OCI-LY3 (cell line): ENCODE results near the gene SERGEF.

ENCODE experiments used
- H2AFZ ChIP-seq: fragments of 200-600, 300-600 bp; shearing (Covaris generic); 2 replicates; pipeline ENCODE4 v1.6.0; 2014; ENCODE audit warnings: antibody characterized with exemption, low read depth, low read length
- H3K27ac ChIP-seq: fragments of 200-600, 300-600 bp; sonication (generic); 2 replicates; pipeline ENCODE4 v1.5.1; 2014; ENCODE audit warnings: mild to moderate bottlenecking, low read length, moderate library complexity, mixed read lengths
- H3K27me3 ChIP-seq: fragments of 200-600, 300-600 bp; sonication (generic); 2 replicates; pipeline ENCODE4 v1.6.1; 2014; ENCODE audit warnings: low read depth, low read length, mixed read lengths
- H3K36me3 ChIP-seq: fragments of 200-600, 300-600 bp; sonication (generic); replicated peaks from 2 replicates; pipeline ENCODE3; 2014; ENCODE audit warnings: low read depth, low read length, mixed read lengths
- H3K4me1 ChIP-seq: fragments of 300-600, 200-600 bp; sonication (generic); 2 replicates; pipeline ENCODE4 v1.6.1; 2014; ENCODE audit warnings: low read length, mixed read lengths
- H3K4me2 ChIP-seq: fragments of 200-600, 300-600 bp; sonication (generic); 2 replicates; pipeline ENCODE4 v1.6.1; 2014; ENCODE audit warnings: low read length, mixed read lengths
- H3K4me3 ChIP-seq: fragments of 300-600, 200-600 bp; sonication (generic); 2 replicates; pipeline ENCODE4 v1.5.1; 2014; ENCODE audit warnings: antibody characterized with exemption, mild to moderate bottlenecking, low read length, moderate library complexity
- H3K79me2 ChIP-seq: fragments of 300-600, 200-600 bp; shearing (Covaris generic); 2 replicates; pipeline ENCODE4 v1.6.1; 2014; ENCODE audit warnings: mild to moderate bottlenecking, low read length, mixed read lengths
- H3K9ac ChIP-seq: fragments of 300-600, 200-600 bp; shearing (Covaris generic); 2 replicates; pipeline ENCODE4 v1.6.0; 2014; ENCODE audit warnings: mild to moderate bottlenecking, low read length, moderate library complexity
- H3K9me3 ChIP-seq: fragments of 200-600, 300-600 bp; shearing (Covaris generic); 2 replicates; pipeline ENCODE4 v1.6.1; 2014; ENCODE audit warnings: low read length, mixed read lengths; ENCODE audit not compliant: insufficient read depth
- H4K20me1 ChIP-seq: fragments of 200-600, 300-600 bp; sonication (generic); 2 replicates; pipeline ENCODE4 v1.6.1; 2016; ENCODE audit warnings: low read length, mixed read lengths; ENCODE audit not compliant: insufficient read depth
- EZH2phosphoT487 ChIP-seq: fragments of 200-600 bp; shearing (Covaris generic); IDR thresholded peaks from 2 replicates; pipeline ENCODE4 v1.6.1; 2018; ENCODE audit warnings: antibody characterized with exemption, mixed run types, low read depth
- TF ChIP-seq, protein P1 (sequence below): fragments of 200-600, 300-600 bp; sonication (generic); IDR thresholded peaks from 2 replicates; pipeline ENCODE4 v1.5.1; 2014; ENCODE audit warnings: antibody characterized with exemption, low read length, low read depth

Gene SERGEF

DNA sequence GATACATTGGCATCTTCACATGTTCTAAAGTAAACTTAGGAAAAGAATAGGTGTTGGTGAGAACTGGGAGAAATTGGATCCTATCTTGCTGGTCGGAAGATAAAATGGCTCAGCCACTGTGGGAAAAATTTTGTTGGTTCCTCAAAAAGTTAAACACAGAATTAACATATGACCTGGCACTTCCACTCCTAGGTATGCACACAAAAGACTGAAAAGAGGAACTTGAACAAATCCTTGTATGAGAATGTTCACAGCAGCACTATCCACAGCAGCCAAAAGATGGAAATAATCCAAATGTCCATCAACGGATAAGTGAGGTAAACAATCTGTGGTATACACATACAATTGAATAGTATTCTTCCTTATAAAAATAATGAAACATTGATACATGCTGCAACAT lies 38.0 kb upstream of the SERGEF start:
- Histone ChIP-seq H3K9me3 (no peaks in the 10 kb centered on the region), H3K79me2 (no peaks in the 10 kb centered on the region), H4K20me1 (no peaks in the 10 kb centered on the region), H3K4me1 (peaks cover 9% of the 10 kb centered on the region), H3K9ac (no peak overlapping the region), H3K27ac (no peak overlapping the region), H3K36me3 (no peaks in the 10 kb centered on the region), H3K27me3 (peaks cover 5% of the 10 kb centered on the region; the same call in 1 of the 2 replicates), H3K4me3 (no peak overlapping the region), H3K4me2 (no peak overlapping the region), H2AFZ (no peak overlapping the region)
- no peak for TF ChIP-seq EZH2phosphoT487
- TF ChIP-seq, protein P1, sequence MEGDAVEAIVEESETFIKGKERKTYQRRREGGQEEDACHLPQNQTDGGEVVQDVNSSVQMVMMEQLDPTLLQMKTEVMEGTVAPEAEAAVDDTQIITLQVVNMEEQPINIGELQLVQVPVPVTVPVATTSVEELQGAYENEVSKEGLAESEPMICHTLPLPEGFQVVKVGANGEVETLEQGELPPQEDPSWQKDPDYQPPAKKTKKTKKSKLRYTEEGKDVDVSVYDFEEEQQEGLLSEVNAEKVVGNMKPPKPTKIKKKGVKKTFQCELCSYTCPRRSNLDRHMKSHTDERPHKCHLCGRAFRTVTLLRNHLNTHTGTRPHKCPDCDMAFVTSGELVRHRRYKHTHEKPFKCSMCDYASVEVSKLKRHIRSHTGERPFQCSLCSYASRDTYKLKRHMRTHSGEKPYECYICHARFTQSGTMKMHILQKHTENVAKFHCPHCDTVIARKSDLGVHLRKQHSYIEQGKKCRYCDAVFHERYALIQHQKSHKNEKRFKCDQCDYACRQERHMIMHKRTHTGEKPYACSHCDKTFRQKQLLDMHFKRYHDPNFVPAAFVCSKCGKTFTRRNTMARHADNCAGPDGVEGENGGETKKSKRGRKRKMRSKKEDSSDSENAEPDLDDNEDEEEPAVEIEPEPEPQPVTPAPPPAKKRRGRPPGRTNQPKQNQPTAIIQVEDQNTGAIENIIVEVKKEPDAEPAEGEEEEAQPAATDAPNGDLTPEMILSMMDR: no peak

DNA sequence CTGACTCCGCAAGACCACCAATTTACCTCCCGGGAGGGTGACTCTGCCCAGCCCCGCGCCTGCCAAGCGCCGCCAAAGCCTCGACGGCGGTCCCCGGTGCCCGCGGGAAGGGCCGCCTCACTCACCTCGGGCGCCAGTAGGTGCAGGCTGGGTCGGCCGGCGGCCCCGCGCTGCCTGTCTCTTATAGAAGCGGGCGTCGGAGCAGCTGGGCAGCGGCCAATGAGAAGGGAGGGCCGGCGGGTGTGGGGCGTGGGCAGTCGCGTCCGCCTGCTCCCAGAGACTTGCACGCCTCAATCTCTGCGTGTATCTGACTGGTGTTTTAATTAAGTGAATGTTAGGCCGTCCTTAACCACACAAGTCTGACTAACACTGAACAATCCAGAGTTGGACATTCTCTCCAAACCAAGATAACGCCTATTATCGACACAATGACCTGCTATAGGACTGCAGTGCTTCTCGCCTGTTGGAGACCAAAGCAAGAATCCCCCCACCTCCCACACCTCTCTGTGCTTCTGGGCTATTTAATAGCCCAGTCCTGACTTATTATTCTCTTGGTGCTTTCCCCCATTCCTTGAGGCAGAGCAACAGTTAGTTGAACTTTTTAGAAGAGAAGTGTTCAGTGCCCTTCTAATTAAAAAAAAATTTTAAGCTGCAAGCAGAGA lies 33.4 kb upstream of the SERGEF start, which contains the start of gene TPH1:
Gene TPH1, minus strand, starts transcription at position 154 of the 662 bp plus-strand sequence. CDS start 5,507 bp downstream, outside the sequence.
- Histone ChIP-seq H3K9me3 (no peaks in the 10 kb centered on the region), H4K20me1 (no peaks in the 10 kb centered on the region), H3K9ac (no peak within 1 kb of the TSS), H3K4me3 (no peak within 1 kb of the TSS), H3K79me2 (no peaks in the 10 kb centered on the region), H3K27me3 (peaks cover 13% of the 10 kb centered on the region), H2AFZ (no peak within 1 kb of the TSS), H3K27ac (no peak within 1 kb of the TSS), H3K4me2 (no peak within 1 kb of the TSS), H3K4me1 (peaks cover 9% of the 10 kb centered on the region), H3K36me3 (no peaks in the 10 kb centered on the region)
- TF ChIP-seq, protein P1: no peak
- TF ChIP-seq EZH2phosphoT487: no peak

DNA sequence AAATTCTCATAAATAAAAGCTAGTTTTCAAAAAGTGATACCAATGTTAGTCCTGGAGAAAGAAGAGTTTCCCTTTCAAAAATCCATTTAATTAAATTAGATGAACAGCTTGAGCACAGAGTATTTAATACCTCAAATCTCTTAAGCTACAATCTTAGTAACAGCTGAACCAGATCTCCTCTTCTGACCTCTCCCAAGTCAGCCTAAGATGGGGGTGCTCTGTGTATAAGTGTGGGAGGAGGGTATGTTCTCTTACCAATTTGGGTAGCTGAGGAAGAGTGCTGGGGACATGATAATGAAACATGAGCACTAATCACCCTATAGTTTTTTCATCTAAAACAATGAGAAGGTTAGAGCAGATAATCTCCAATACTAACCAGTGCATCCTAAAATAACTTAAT lies 23.6 kb upstream of the SERGEF start:
- Histone ChIP-seq H3K79me2 (no peaks in the 10 kb centered on the region), H3K9me3 (no peaks in the 10 kb centered on the region), H3K27me3 (no peaks in the 10 kb centered on the region; the same call in none of the 2 replicates), H2AFZ (no peak overlapping the region), H3K4me1 (no peaks in the 10 kb centered on the region), H3K36me3 (no peaks in the 10 kb centered on the region), H3K9ac (no peak overlapping the region), H3K27ac (no peak overlapping the region), H4K20me1 (no peaks in the 10 kb centered on the region), H3K4me3 (no peak overlapping the region), H3K4me2 (no peak overlapping the region)
- TF ChIP-seq, protein P1: no peak
- TF ChIP-seq EZH2phosphoT487: no peak

DNA sequence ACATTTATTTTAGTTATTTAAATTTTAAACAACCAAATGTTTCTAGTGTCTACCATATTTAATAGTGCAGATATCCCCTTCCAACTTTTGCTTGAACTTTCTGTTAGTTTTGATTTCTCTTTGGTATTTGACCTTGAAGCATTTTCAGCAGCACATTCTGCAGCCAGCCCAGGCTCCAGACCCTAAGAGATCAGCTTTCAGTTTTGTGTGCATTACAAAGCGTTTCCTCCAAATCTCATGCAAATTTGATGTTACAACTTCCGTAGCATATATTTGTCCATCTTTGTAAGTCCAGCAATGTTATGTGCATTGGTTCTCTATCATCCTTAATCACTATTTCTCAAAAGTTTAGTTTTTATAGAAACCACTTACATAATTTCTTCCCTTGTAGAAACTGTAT lies 14.6 kb upstream of the SERGEF start:
- H3K4me2 ChIP-seq: no peak overlapping the region
- no peaks in the 10 kb centered on the region for H3K9me3 ChIP-seq
- H4K20me1 ChIP-seq: no peaks in the 10 kb centered on the region
- no peak overlapping the region for H3K9ac ChIP-seq
- no peaks in the 10 kb centered on the region for H3K4me1 ChIP-seq
- no peaks in the 10 kb centered on the region for H3K27me3 ChIP-seq
- H3K27ac ChIP-seq: no peak overlapping the region
- no peaks in the 10 kb centered on the region for H3K36me3 ChIP-seq
- no peak overlapping the region for H3K4me3 ChIP-seq
- TF ChIP-seq, protein P1: no peak
- no peak for TF ChIP-seq EZH2phosphoT487
- H3K79me2 ChIP-seq: no peaks in the 10 kb centered on the region
- no peak overlapping the region for H2AFZ ChIP-seq
